Activated CD4-positive, alpha-beta memory T cell treated with anti-CD3 and anti-CD28 coated beads for 36 hours (primary cell): Measurements from ENCODE around the gene SLC25A43. TPM values are rescaled to one million over a fixed set of nuclear protein-coding genes. Genes with fewer than 3 reads are reported as not detected.
"Not testable (repeated sequence)": the region's sequence is repeated elsewhere in the genome, so short reads cannot be mapped to it uniquely, and the experiment has no call there.

Experiments
- CTCF ChIA-PET: fragments of 350-600 bp; sonication (Branson Sonifier 250); formaldehyde crosslinking; loops from one replicate; lab custom pipeline; 2021; ENCODE audit warnings: antibody characterized with exemption, inconsistent platforms; lab: Charles Lee
- POLR2A ChIA-PET: fragments of 350-600 bp; sonication (Branson Sonifier 250); formaldehyde crosslinking; loops from one replicate; lab custom pipeline; 2021; ENCODE audit warnings: antibody characterized with exemption; lab: Charles Lee
- DNase-seq: peaks from one replicate; pipeline ENCODE4 v3.0.0-alpha.2; 2020
- H3K27ac Mint-ChIP-seq: one replicate; pipeline ENCODE4 v1.8.0; 2021; ENCODE audit warnings: mixed read lengths
- H3K27me3 Mint-ChIP-seq: one replicate; pipeline ENCODE4 v1.8.0; 2021; ENCODE audit warnings: mixed read lengths
- H3K36me3 Mint-ChIP-seq: one replicate; pipeline ENCODE4 v1.8.0; 2021; ENCODE audit warnings: mixed read lengths
- H3K4me1 Mint-ChIP-seq: one replicate; pipeline ENCODE4 v1.8.0; 2021; ENCODE audit warnings: low read depth, mixed read lengths
- H3K4me3 Mint-ChIP-seq: one replicate; pipeline ENCODE4 v1.8.0; 2021; ENCODE audit warnings: mild to moderate bottlenecking, mixed read lengths
- H3K9me3 Mint-ChIP-seq: one replicate; pipeline ENCODE4 v1.8.0; 2021; ENCODE audit warnings: mixed read lengths
- intact Hi-C: fragments of 100-400 bp; cut with micrococcal nuclease; formaldehyde crosslinking; loops from one replicate; pipeline ENCODE4 v1.15.1; 2023
- total RNA-seq, 2 experiments: library from RNA; stranded (reverse); gene quantifications; one replicate each; pipeline ENCODE4 v1.2.3, GENCODE V29; 2021

SLC25A43 gene
- total RNA-seq, result 1 to 10 TPM; 6.0 to 6.2 TPM

DNA sequence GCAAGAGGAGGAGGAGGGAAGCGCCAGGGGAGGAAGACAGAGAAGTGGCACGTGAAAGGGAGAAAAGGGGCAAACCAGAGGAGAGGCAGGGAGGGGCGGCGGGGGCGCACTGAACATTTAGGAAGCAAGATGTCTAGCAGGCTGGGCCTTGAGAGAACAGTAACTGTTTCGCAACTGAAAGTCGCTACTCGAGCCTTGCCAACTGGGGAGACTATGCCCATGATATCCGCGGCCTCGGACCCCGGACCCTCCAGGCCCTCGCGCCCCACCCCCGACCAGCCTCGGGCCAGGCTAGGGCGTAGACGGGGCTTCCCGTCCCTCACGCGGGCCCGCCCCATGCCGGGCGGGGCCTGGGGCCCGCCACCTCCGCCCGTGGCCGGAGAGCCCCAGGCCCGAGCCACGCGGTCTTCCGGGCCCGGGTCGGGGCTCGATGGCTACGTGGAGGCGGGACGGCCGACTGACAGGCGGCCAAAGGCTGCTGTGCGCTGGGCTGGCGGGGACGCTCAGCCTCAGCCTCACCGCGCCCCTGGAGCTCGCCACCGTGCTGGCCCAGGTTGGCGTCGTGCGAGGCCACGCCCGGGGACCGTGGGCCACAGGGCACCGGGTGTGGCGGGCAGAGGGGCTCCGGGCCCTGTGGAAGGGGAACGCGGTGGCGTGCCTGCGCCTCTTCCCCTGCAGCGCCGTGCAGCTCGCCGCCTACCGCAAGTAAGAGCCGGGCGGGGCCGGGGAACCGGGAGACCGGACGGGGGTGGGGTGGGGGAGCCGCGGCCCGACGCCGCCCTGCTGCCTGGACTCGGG lies at the start of gene SLC25A43:
TSS of gene SLC25A43 (plus strand) at position 363 of the 798 bp plus-strand sequence. CDS start at position 431, 68 bp downstream.
- H3K27ac Mint-ChIP-seq, result peak within 1 kb of the TSS; percentile 39
- no peaks in the 10 kb centered on the region for H3K27me3 Mint-ChIP-seq
- H3K4me3 Mint-ChIP-seq, result peak within 1 kb of the TSS; percentile 61
- intact Hi-C loops, result loop anchor here (1.0 kb wide), 1 partner anchor 70 kb away; no protein-coding TSS in a partner anchor
- DNase-seq, result peak; percentile 38
- no peaks in the 10 kb centered on the region for H3K9me3 Mint-ChIP-seq
- ChIA-PET CTCF (interaction anchor here (1.2 kb wide), 1 partner anchor 69 kb away, joined by 5 read pairs; the partner anchor contains the start of gene SLC25A5), POLR2A (interaction anchor here (1.2 kb wide), 1 partner anchor 69 kb away, joined by 3 read pairs; the partner anchor contains the start of gene SLC25A5)
- peaks cover 19% of the 10 kb centered on the region for H3K4me1 Mint-ChIP-seq
- no peaks in the 10 kb centered on the region for H3K36me3 Mint-ChIP-seq

DNA sequence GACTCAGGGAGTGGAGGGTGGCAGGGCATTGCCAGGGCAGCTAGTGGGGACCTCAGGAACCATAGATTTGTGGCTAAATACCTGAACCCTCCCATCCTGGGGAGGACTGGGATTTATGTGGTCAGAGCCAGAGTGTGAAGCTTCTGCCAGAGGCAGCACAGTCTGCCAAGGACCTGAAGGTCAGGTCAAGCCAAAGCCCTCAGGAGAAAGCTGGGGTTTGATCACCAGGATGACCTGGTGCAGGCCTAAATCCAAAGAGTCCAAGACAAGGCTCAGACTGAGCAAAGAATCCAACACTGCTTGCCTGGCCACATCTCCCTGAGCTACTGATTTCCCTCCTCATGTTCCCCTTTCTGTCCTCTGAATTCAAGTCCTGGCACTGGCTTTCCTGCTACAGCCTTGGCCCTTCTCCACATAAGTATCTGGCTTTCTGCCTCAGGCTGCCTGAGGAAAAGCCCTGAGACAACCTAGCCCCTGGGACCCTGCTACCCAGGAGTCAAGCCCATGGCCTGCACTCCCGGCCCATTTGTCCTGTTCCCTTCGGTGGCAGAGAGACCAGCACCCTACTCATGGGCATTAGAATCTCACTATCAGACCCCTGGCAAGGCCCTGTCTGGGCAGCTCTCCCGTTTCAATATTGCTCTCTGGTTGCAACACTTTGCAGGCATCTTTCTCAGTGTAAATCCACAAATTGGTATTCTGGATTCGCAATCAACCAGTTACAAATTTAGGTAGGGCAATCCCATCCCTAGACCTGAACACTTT lies 39.3 kb upstream of the SLC25A43 start:
- H3K27ac Mint-ChIP-seq, result no peak overlapping the region
- POLR2A ChIA-PET, result no interaction called here
- CTCF ChIA-PET, result no interaction called here
- DNase-seq, result no peak
- H3K36me3 Mint-ChIP-seq, result no peaks in the 10 kb centered on the region
- intact Hi-C loops, result no loop called here
- H3K4me3 Mint-ChIP-seq, result no peak overlapping the region
- no peaks in the 10 kb centered on the region for H3K9me3 Mint-ChIP-seq
- no peaks in the 10 kb centered on the region for H3K27me3 Mint-ChIP-seq
- no peaks in the 10 kb centered on the region for H3K4me1 Mint-ChIP-seq

DNA sequence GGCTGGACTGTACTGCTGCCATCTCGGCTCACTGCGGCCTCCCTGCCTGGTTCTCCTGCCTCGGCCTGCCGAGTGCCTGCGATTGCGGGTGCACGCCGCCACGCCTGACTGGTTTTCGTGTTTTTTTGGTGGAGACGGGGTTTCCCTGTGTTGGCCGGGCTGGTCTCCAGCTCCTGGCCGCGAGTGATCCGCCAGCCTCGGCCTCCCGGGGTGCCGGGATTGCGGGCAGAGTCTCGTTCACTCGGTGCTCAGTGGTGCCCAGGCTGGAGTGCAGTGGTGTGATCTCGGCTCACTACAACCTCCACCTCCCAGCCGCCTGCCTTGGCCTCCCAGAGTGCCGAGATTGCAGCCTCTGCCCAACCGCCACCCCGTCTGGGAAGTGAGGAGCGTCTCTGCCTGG lies 37.7 kb upstream of the SLC25A43 start:
- intact Hi-C loops, H3K4me1 Mint-ChIP-seq, H3K27ac Mint-ChIP-seq, H3K4me3 Mint-ChIP-seq, H3K36me3 Mint-ChIP-seq, H3K9me3 Mint-ChIP-seq, H3K27me3 Mint-ChIP-seq, POLR2A ChIA-PET, DNase-seq, CTCF ChIA-PET: not testable (repeated sequence)

DNA sequence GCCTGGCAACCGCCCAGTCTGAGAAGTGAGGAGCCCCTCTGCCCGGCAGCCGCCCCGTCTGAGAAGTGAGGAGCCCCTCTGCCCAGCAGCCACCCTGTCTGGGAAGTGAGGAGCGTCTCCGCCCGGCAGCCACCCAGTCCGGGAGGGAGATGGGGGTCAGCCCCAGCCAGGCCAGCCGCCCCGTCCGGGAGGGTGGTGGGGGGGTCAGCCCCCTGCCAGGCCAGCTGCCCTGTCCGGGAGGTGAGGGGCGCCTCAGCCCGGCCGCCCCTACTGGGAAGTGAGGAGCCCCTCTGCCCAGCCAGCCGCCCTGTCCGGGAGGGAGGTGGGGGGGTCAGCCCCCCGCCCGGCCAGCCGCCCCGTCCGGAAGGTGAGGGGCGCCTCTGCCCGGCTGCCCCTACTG lies 37.1 kb upstream of the SLC25A43 start:
- H3K4me1 Mint-ChIP-seq, DNase-seq, H3K27me3 Mint-ChIP-seq, H3K4me3 Mint-ChIP-seq, H3K9me3 Mint-ChIP-seq, POLR2A ChIA-PET, CTCF ChIA-PET, H3K36me3 Mint-ChIP-seq, intact Hi-C loops, H3K27ac Mint-ChIP-seq: not testable (repeated sequence)

DNA sequence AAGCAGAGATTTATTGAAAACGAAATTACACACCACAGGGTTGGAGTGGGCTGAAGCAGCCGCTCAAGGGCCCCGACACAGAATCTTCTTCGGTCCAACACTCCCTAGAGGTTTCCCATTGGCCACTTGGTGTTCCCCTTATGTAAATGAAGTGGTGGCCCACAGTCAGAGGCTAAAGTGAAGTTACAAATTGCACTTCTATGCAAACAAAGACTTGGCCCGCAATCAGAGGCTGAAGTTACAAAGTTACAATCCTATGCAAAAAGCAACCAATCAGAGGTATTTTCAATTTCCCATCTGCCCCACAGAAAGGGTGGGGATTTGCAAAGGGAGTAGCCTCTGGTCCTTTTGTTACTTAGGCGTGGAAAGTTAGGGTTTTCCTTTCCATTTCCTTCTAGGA lies 35.7 kb upstream of the SLC25A43 start:
- Mint-ChIP-seq H3K4me1 (no peaks in the 10 kb centered on the region), H3K9me3 (no peaks in the 10 kb centered on the region), H3K27me3 (no peaks in the 10 kb centered on the region), H3K27ac (no peak overlapping the region), H3K4me3 (no peak overlapping the region), H3K36me3 (no peaks in the 10 kb centered on the region)
- intact Hi-C loops, result no loop called here
- POLR2A ChIA-PET, result no interaction called here
- CTCF ChIA-PET, result no interaction called here
- DNase-seq, result no peak

DNA sequence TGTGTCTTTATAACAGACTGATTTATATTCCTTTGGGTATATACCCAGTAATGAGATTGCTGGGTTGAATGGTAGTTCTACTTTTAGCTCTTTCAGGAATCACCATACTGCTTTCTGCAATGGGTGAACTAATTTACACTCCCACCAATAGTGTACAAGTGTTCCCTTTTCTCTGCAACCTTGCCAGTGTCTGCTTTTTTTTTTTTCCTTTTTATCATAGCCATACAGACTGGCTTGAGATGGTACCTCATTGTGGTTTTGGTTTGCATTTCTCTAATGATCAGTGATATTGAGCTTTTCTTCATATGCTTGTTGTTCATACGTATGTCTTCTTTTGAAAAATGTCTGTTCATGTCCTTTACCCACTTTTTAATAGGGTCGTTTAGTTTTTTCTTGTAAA lies 27.3 kb upstream of the SLC25A43 start:
- DNase-seq, H3K9me3 Mint-ChIP-seq, intact Hi-C loops, CTCF ChIA-PET, H3K27me3 Mint-ChIP-seq, H3K27ac Mint-ChIP-seq, POLR2A ChIA-PET, H3K36me3 Mint-ChIP-seq, H3K4me3 Mint-ChIP-seq, H3K4me1 Mint-ChIP-seq: not testable (repeated sequence)

DNA sequence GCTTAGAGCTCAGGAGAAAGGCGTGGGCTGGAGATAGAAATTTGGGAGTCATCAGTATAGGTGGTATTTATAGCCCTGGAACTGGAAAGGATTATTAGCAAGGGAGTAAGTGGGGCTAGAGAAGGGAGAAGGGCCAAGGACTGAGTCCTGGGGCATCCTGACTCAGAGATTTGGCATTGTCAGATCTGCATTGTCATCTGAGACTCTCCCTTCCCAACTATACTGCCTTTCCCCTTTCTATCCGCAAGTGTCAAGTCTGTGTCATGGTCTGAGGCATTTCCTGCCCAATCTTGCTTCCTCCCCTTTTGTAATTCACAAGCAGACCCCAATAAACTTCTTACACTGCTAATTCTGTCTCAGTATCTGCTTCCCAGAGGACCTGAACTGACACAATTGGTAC lies 24.4 kb upstream of the SLC25A43 start:
- Mint-ChIP-seq H3K9me3 (no peaks in the 10 kb centered on the region), H3K4me1 (no peaks in the 10 kb centered on the region), H3K36me3 (no peaks in the 10 kb centered on the region), H3K27ac (no peak overlapping the region), H3K4me3 (no peak overlapping the region), H3K27me3 (no peaks in the 10 kb centered on the region)
- DNase-seq, result no peak
- CTCF ChIA-PET, result no interaction called here
- POLR2A ChIA-PET, result no interaction called here
- intact Hi-C loops, result no loop called here

DNA sequence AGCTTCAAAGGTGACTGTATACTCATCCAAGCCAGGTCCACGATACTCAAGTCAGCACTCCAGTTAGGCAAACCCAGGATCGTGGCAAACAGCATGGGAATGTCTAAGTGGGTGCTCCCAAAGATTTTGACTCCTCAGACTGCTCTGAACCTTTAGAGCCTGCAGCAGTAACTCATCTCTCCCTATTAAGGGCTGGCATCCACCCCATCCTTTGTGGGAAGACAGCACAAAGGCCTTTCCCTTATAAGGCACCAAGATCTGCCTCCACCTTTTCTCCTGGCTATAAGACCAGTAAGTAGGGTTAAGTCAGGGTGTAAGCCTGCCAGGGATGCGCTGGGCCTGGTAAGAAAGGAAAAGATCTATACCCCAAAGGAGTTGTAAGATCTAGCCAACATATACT lies 23.6 kb upstream of the SLC25A43 start:
- CTCF ChIA-PET, result no interaction called here

DNA sequence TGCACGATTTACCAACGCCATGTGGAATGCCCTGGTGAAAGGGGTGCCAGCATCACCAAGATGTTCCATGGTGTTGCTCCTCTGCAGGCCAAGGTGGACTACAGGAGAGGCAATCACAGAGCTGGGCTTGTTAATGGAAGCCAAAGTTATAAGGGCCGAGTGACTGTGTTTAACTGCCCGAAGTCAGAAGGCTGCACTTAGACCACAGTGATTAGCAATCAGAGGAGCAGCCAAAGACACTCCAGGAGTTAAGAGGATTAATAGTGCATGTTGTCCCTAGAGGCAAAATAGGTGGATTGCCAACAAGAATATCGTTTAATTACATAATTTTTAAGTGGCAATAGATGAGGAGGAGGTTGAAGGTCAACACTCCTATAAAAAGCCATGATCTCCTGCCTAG lies 22.8 kb upstream of the SLC25A43 start:
- Mint-ChIP-seq H3K4me1 (no peaks in the 10 kb centered on the region), H3K4me3 (no peak overlapping the region), H3K27me3 (no peaks in the 10 kb centered on the region), H3K27ac (no peak overlapping the region), H3K9me3 (no peaks in the 10 kb centered on the region), H3K36me3 (no peaks in the 10 kb centered on the region)
- intact Hi-C loops, result no loop called here
- no peak for DNase-seq
- CTCF ChIA-PET, result no interaction called here
- POLR2A ChIA-PET, result no interaction called here

More for the DNA sequence above, 23.6 kb upstream of the SLC25A43 start:
- Mint-ChIP-seq H3K4me3 (no peak overlapping the region), H3K27ac (no peak overlapping the region), H3K4me1 (no peaks in the 10 kb centered on the region), H3K27me3 (no peaks in the 10 kb centered on the region), H3K36me3 (no peaks in the 10 kb centered on the region), H3K9me3 (no peaks in the 10 kb centered on the region)
- DNase-seq, result no peak
- intact Hi-C loops, result no loop called here
- POLR2A ChIA-PET, result no interaction called here

DNA sequence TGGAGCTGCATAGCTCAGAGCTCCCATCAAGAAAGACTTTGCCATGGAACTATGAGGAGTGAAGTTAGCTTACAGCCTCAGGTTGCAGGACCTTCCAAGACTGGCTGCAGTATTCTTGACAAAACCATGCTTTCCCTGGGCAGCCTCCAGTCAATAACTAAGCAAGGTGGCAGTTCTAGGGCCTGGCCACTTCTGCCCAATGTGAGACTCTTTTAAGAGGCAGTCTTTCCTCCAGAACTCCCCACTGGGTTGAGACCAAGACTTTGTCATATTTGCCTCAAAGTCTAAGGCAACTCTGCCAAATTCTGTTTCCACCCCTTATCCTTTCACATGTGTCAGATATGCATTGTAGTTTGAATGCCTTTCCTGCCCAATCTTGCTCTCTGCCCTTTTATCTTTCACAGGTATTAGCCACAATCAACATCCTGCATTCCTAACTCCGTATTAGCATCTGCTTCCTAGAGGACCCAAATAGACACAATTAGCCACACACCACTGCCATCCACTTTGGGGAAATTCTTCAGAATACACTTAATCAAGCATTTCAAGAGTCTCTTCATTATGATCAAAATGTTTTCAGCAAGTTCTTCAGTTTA lies 17.7 kb upstream of the SLC25A43 start:
- ChIA-PET CTCF (no interaction called here), POLR2A (no interaction called here)
- DNase-seq, result no peak
- no peak overlapping the region for H3K27ac Mint-ChIP-seq
- no peaks in the 10 kb centered on the region for H3K36me3 Mint-ChIP-seq
- no peaks in the 10 kb centered on the region for H3K27me3 Mint-ChIP-seq
- intact Hi-C loops, result no loop called here
- no peaks in the 10 kb centered on the region for H3K9me3 Mint-ChIP-seq
- H3K4me3 Mint-ChIP-seq, result no peak overlapping the region
- H3K4me1 Mint-ChIP-seq, result no peaks in the 10 kb centered on the region

DNA sequence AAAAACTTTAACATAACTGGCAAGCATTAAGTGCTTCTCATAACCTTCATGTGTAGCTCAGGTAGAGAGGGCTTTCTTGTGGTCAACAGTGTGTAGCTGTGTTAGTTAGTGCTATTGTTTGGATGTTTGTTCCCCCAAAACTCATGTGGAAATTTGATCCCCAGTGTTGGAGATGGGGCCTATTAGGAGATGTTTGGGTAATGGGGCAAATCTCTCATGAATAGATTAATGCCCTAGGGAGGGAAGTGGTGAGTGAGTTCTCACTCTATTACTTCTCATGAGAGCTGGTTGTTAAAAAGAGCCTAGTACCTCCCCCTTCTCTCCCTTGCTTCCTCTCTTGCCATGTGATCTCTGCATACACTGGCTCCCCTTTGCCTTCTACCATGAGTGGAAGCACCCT lies 16.5 kb upstream of the SLC25A43 start:
- intact Hi-C loops, result no loop called here
- Mint-ChIP-seq H3K9me3 (no peaks in the 10 kb centered on the region), H3K4me1 (no peaks in the 10 kb centered on the region), H3K36me3 (no peaks in the 10 kb centered on the region), H3K27ac (no peak overlapping the region), H3K27me3 (no peaks in the 10 kb centered on the region), H3K4me3 (no peak overlapping the region)
- ChIA-PET CTCF (no interaction called here), POLR2A (no interaction called here)
- no peak for DNase-seq

DNA sequence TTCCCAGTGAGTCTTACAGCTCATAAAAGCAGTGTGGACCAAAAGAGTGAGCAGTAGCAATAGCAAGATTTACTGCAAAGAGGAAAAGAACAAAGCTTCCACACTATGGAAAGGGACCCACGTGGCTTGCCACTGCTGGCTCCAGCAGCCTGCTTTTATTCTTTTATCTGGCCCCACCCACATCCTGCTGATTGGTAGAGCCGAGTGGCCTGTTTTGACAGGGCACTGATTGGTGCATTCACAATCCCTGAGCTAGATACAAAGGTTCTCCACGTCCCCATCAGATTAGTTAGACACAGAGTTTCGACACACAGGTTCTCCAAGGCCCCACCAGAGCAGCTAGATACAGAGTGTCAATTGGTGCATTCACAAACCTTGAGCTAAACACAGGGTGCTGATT lies 12.5 kb upstream of the SLC25A43 start:
- H3K27me3 Mint-ChIP-seq, H3K36me3 Mint-ChIP-seq, H3K4me3 Mint-ChIP-seq, intact Hi-C loops, DNase-seq, H3K27ac Mint-ChIP-seq, H3K9me3 Mint-ChIP-seq, CTCF ChIA-PET, H3K4me1 Mint-ChIP-seq: not testable (repeated sequence)
- POLR2A ChIA-PET, result interaction anchor here (0.8 kb wide), 1 partner anchor 275 kb away, joined by 3 read pairs; no protein-coding TSS in a partner anchor
